Activated CD4-positive, alpha-beta T cell treated with anti-CD3 and anti-CD28 coated beads, Interleukin-2, Interleukin-6, amounts not matched to agents 100 ng/mL and 50 ng/mL, durations not matched to agents 16 hours and 8 hours (primary cell): ENCODE results near the gene TTC39C.
"Not testable (repeated sequence)": the region's sequence is repeated elsewhere in the genome, so short reads cannot be mapped to it uniquely, and the experiment has no call there.

ENCODE experiments used
- DNase-seq: peaks from one replicate; pipeline ENCODE4 v3.0.0-alpha.2; 2020

Gene TTC39C

GRCh38 chr18:24138789-24139616 is 124.4 kb downstream of the TTC39C start, which contains the start of gene CABYR:
Gene CABYR, plus strand, starts transcription at chr18:24139062. Its CDS starts 4,053 bp downstream, at chr18:24143115.
- peak; percentile 65 for DNase-seq

GRCh38 chr18:24140697-24141096 is 126.1 kb downstream of the TTC39C start:
- DNase-seq: no peak

GRCh38 chr18:24142376-24142775 is 127.8 kb downstream of the TTC39C start:
- DNase-seq: no peak

- not testable (repeated sequence) for DNase-seq
Observed at GRCh38 chr18:24149591-24149990, 135.0 kb downstream of the TTC39C start.

- DNase-seq: no peak
Observed at GRCh38 chr18:24153397-24153796, 138.8 kb downstream of the TTC39C start.

- no peak for DNase-seq
Observed at GRCh38 chr18:24157855-24158254, 143.3 kb downstream of the TTC39C start.

- no peak for DNase-seq
Observed at GRCh38 chr18:24160086-24160485, 145.5 kb downstream of the TTC39C start.

- DNase-seq: no peak
Observed at GRCh38 chr18:24161304-24161703, 146.8 kb downstream of the TTC39C start.

GRCh38 chr18:24168496-24168895 is 153.9 kb downstream of the TTC39C start:
- no peak for DNase-seq

- DNase-seq: peak; percentile 24
Observed at GRCh38 chr18:24170360-24170759, 155.8 kb downstream of the TTC39C start.

GRCh38 chr18:24173997-24174396 is 159.4 kb downstream of the TTC39C start:
- DNase-seq: peak; percentile 78

- peak; percentile 68 for DNase-seq
Observed at GRCh38 chr18:24176727-24177416, 162.3 kb downstream of the TTC39C start.

GRCh38 chr18:24177499-24178133 is 163.1 kb downstream of the TTC39C start:
- no peak for DNase-seq

GRCh38 chr18:24180048-24180447 is 165.5 kb downstream of the TTC39C start:
- no peak for DNase-seq

- no peak for DNase-seq
Observed at GRCh38 chr18:24181806-24182205, 167.3 kb downstream of the TTC39C start.
